ENCODE measurements around the gene NUDT15.
"Not testable (repeated sequence)": the region's sequence is repeated elsewhere in the genome, so short reads cannot be mapped to it uniquely, and the experiment has no call there.

Gene NUDT15

GRCh38 chr13:48037346-48038173 lies at the start of gene NUDT15:
NUDT15 (plus strand) TSS chr13:48037726; CDS start chr13:48037747, 21 bp downstream.
- peak; percentile 90 for DNase-seq (ENCODE audit: low read depth, low spot score)

GRCh38 chr13:47990427-47990826 lies 47.1 kb upstream of the NUDT15 start:
- no peak for DNase-seq (ENCODE audit: low read depth, low spot score)

- DNase-seq (ENCODE audit: low read depth, low spot score), result no peak
Observed at GRCh38 chr13:47990920-47991466, 46.5 kb upstream of the NUDT15 start.

GRCh38 chr13:47991859-47992258 lies 45.7 kb upstream of the NUDT15 start:
- no peak for DNase-seq (ENCODE audit: low read depth, low spot score)

- DNase-seq (ENCODE audit: low read depth, low spot score), result no peak
Observed at GRCh38 chr13:47997384-47997783, 40.1 kb upstream of the NUDT15 start.

- no peak for DNase-seq (ENCODE audit: low read depth, low spot score)
Observed at GRCh38 chr13:47999973-48000372, 37.6 kb upstream of the NUDT15 start.

GRCh38 chr13:48000559-48001113 lies 36.9 kb upstream of the NUDT15 start:
- no peak for DNase-seq (ENCODE audit: low read depth, low spot score)

- DNase-seq (ENCODE audit: low read depth, low spot score), result no peak
Observed at GRCh38 chr13:48001114-48001881, 36.2 kb upstream of the NUDT15 start, which contains the start of gene SUCLA2. SUCLA2 (minus strand) TSS chr13:48001273; CDS start chr13:48001269, 4 bp downstream.

- not testable (repeated sequence) for DNase-seq (ENCODE audit: low read depth, low spot score)
Observed at GRCh38 chr13:48001999-48002398, 35.5 kb upstream of the NUDT15 start.

GRCh38 chr13:48004201-48004600 lies 33.3 kb upstream of the NUDT15 start:
- no peak for DNase-seq (ENCODE audit: low read depth, low spot score)

GRCh38 chr13:48006396-48006795 lies 31.1 kb upstream of the NUDT15 start:
- no peak for DNase-seq (ENCODE audit: low read depth, low spot score)

- DNase-seq (ENCODE audit: low read depth, low spot score), result no peak
Observed at GRCh38 chr13:48009284-48009683, 28.2 kb upstream of the NUDT15 start.

- DNase-seq (ENCODE audit: low read depth, low spot score), result no peak
Observed at GRCh38 chr13:48010698-48011097, 26.8 kb upstream of the NUDT15 start.

GRCh38 chr13:48012668-48013067 lies 24.9 kb upstream of the NUDT15 start:
- no peak for DNase-seq (ENCODE audit: low read depth, low spot score)

GRCh38 chr13:48014359-48014758 lies 23.2 kb upstream of the NUDT15 start:
- no peak for DNase-seq (ENCODE audit: low read depth, low spot score)

GRCh38 chr13:48018637-48019036 lies 18.9 kb upstream of the NUDT15 start:
- DNase-seq (ENCODE audit: low read depth, low spot score), result no peak

- no peak for DNase-seq (ENCODE audit: low read depth, low spot score)
Observed at GRCh38 chr13:48019796-48020195, 17.7 kb upstream of the NUDT15 start.

- DNase-seq (ENCODE audit: low read depth, low spot score), result no peak
Observed at GRCh38 chr13:48028066-48028465, 9.5 kb upstream of the NUDT15 start.

GRCh38 chr13:48029859-48030258 lies 7.7 kb upstream of the NUDT15 start:
- DNase-seq (ENCODE audit: low read depth, low spot score), result no peak

GRCh38 chr13:48038761-48039160 lies 1.2 kb downstream of the NUDT15 start:
- DNase-seq (ENCODE audit: low read depth, low spot score), result no peak

- DNase-seq (ENCODE audit: low read depth, low spot score), result no peak
Observed at GRCh38 chr13:48040049-48040448, 2.5 kb downstream of the NUDT15 start.

- no peak for DNase-seq (ENCODE audit: low read depth, low spot score)
Observed at GRCh38 chr13:48040896-48041295, 3.4 kb downstream of the NUDT15 start.

Measured in iPS DF 19.7 (cell line).